Eye (tissue), 1 donor: ENCODE measurements around the gene DSN1.
"Not testable (repeated sequence)": the region's sequence is repeated elsewhere in the genome, so short reads cannot be mapped to it uniquely, and the experiment has no call there.

Experiments used
- DNase-seq: peaks from one replicate; pipeline ENCODE4 v3.0.0-alpha.2; 2015

DSN1 gene

GRCh38 chr20:36773597-36774390, at the start of gene DSN1:
DSN1 (minus strand) TSS chr20:36773763; CDS start chr20:36771458, 2,305 bp downstream.
- peak; percentile 99 for DNase-seq

- no peak for DNase-seq
Measured at GRCh38 chr20:36823121-36823520, 49.6 kb upstream of the DSN1 start.

- DNase-seq, result no peak
Measured at GRCh38 chr20:36821964-36822437, 48.4 kb upstream of the DSN1 start.

DNA sequence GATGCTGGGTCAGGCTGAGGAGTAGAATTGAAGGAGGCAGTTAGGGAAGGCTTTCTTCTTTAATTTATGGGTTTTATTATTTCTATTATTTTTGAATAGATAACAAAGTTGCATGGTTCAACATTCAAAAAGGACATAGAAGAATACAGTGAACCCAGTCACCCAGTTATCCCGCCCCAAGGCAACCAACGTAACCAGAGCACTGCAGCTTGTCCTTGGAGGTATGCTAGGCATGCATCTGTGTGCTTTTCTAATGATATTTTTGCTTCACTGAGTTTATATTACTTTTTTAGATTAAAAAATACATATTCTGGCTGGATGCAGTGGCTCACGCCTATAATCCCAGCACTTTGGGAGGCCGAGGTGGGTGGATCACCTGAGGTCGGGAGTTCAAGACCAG, 47.4 kb upstream of the DSN1 start:
- DNase-seq, result no peak

GRCh38 chr20:36820073-36820472, 46.5 kb upstream of the DSN1 start:
- DNase-seq, result no peak

- DNase-seq, result no peak
Measured at GRCh38 chr20:36819659-36820058, 46.1 kb upstream of the DSN1 start.

DNA sequence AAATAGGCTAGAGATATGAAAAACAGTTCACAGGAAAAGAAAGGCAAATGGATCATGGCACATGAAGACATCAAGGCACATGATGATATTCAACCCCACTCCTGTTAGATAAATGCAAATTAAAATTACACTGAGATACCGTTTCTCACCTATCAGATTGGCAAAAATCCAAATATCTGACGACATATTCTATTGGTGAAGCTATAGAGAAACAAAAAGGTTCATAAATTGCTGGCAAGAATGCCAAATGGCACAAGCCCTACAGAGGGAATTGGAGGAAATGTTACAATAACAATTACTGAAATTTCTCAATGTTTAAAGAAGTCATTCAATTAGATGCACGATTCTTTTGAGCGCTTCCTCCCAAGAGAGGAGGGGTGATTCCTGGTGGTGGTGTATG, 45.3 kb upstream of the DSN1 start:
- no peak for DNase-seq

DNA sequence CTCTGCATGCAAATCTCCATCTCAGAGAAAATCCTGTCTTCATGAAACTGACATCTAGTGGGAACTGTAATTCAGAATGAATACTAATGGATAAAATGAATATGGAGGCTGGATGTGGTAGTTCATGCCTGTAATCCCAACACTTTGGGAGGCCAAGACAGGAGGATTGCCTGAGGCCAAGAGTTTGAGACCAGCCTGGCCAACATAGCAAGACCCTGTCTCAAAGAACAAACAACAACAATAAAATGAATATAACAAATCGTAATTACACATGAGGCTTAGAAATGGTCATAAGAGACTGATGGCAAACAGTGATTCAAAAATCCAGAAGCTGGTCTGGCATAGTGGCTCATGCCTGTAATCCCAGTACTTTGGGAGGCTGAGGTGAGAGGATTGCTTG, 44.6 kb upstream of the DSN1 start:
- DNase-seq, result no peak

- no peak for DNase-seq
Measured at GRCh38 chr20:36817496-36817895, 43.9 kb upstream of the DSN1 start.

DNA sequence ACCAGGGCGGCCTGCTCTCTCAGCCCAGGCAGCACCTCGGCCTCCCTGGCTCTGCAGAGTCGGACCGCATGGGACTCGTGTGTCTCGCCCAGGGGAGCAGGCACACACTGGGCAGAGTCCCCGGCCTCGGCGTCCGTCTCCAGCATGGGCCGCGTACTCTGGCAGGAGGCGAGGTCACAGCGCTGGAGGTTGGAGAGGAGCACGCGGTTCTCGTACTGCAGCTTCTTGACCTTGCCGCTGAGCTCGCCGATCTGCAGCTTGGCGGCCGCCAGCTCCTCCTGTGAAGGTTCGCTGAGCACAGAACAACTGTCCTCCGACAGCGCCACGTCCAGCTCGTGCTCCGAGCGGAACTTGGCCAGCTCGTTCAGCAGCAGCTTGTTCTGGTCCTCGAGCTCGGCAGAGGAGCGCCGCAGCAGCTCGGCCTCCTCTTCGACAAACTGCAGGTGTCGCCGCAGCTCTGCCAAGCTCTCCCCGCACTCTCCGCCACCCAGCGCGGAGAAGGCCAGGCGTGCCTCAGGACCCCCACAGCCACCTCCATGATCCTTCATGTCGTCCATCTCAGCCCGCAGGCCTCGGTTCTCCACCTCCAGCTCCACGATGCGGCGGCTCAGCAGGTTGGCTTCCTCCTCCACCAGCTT, 42.0 kb upstream of the DSN1 start:
- DNase-seq, result no peak

DNA sequence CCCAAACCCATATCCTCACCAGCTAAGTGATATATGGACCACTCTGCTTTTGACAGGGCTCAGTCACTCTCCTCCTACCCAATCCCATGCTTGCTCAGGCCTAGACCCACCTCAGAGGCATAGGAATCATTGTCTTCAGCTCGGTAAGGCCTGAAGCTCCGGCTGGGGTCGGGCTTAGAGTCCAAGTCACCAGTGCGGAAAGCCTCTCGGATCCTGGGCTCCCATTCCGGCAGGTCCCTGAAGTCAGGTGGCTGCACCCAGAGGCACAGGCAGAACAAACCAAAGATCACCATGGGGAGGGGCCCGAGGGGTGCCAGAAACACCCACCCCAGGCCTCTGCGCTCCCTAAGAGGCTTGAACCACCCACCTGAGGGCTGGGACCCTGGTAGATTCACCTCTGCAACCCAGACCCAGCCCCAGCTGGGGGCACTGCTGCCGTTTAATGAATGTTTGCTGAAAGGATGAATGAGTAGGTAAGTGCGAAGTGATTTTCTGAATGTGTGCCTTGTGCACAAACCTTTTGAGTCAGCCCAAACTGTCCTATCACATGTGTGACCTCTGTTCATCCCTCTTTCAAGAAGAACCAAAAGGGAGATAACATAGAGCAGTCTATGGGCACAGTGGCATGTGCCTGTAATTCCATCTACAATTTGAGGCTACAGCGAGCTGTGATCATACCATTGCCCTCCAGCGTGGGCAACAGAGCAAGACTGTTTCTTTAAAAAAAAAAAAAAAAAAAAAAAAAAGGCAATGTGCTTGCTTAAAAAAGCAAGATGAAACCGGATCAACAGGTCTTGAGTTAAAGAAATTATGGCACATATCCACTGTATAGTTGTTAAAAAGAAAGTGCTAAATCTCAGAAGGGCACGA, 39.3 kb upstream of the DSN1 start:
- no peak for DNase-seq

DNA sequence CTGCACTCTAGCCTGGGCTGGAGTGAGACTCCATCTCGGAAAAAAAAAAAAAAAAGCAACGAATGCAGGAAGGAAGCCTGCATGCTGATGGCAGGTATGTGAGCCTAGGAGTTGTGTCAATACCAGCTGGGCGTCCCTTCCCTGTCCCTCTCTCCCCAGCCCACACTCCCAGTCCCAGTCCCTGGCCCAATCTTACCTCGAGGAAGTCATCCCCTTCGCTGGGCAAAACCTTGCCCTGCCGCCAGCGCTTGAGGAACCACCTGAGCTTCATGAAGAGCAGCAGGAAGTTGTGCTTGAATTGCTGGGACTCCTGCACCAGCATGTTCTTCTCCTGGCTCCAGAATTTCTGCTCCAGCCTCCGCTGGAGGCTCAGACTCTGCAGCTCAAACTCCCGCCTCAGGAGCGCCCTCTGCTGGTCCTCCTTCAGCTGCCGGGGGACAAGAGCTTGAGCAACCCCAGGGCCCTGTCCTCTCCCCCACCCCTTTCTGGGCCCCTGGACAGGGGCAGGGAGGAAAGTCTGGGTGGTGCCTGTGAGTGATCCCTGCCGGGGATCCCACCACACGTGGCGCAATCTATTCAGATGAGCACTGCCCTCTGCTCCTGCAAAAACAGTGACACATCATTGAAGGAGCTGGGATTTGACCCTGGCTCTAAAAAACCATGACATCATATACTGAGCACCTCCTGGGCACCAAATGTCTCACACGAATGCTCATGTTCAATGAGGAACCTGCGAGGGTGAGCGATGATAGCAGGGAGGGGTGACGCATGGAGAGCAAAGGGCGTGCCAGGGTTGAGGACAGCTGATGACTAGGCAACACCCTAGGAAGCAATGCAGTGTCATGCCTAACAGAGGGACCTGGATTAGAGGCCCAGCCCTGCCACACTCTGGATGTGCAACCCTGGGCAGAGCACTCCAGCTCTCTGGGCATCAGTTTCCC, 35.0 kb upstream of the DSN1 start:
- peak; percentile 61 for DNase-seq

- DNase-seq, result no peak
Measured at GRCh38 chr20:36806049-36806448, 32.5 kb upstream of the DSN1 start.

- DNase-seq, result no peak
Measured at GRCh38 chr20:36805396-36805795, 31.8 kb upstream of the DSN1 start.

DNA sequence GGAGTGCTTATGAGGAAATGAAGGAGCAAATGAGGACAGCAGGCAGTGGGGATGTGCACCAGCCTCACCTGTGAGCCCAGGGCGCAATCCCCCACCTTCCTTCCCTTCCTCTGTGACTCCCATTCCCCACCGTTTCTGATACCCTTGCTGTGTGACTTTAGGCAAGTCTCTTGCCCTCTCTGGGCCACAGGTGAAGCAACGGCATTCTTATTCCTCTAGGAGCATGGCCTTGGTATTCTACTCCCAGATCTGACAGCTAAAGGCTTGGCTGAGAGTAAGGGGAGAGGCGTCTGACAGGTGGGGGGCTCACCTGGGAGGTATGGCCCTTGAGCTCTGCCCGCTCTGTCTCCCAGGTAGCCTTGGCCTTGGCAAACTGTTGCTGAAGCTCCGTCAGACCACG, 30.9 kb upstream of the DSN1 start:
- no peak for DNase-seq

GRCh38 chr20:36802326-36803222, 29.0 kb upstream of the DSN1 start:
- no peak for DNase-seq

DNA sequence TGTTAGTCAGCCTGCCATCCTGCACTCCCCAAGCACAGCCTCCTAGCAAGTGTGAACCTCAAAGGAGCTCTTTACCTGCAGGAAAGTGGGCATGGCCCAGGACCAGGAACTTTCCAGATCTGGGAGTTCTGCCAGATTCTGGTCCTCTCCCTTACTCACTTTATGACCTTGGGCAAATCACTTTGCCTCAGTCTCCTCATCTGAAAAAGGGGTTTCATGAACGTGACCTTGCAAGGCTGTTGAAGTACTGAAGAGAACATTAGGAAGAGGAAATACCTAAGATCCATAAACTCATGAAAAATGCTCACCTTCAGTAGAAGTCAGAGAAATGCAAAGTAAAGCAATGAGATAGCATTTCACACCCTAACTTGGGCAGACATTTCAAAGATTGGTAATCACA, 26.8 kb upstream of the DSN1 start:
- no peak for DNase-seq

DNA sequence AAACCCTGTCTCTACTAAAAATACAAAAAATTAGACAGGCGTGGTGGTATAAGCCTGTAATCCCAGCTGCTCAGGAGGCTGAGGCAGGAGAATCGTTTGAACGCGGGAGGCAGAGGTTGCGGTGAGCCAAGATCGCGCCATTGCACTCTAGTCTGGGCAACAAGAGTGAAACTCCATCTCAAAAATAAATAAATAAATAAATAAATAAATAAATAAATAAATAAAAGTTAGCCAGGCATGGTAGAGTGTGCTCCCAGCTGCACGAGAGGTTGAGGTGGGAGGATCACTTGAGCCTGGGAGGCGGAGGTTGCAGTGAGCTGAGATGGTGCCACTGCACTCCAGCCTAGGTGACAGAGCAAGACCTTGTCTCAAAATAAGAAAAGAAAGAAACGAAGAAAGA, 25.8 kb upstream of the DSN1 start:
- DNase-seq, result not testable (repeated sequence)

GRCh38 chr20:36796875-36797274, 23.3 kb upstream of the DSN1 start:
- no peak for DNase-seq

DNA sequence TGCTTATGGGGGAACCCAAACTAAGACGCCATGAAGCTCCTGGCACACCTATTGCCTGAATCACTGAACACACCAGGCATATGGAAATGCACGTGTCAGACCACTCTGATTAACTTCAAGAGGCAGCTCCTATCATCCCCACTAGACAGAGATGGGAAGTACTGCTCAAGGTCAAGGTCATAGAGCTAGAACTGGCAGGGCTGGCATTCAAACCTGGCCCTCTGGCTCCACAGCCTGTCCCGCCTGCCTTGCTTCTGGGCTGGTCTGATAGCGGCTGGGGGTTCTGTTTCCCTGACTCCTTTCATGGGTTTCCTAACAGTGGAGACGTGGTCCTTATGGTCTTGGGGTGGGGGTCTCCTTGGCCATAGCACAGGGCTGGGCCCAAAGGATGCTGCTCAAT, 22.6 kb upstream of the DSN1 start:
- DNase-seq, result no peak

DNA sequence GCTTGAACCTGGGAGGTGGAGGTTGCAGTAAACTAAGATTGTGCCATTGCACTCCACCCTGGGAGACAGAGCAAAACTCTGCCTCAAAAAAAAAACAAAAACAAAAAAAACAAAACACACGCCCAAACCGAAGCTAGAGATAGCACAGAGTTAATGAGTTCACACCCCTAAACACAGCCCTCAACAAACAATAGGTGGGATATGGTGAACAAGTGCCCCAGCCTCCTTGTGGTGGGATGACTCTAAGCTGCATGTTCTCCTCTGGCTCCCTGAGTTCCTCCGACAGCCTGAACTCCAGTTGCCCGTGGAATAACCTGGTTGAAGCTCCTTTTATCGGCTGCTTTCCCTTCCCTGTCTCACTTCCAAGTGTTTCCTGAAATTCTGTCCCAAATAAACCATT, 22.1 kb upstream of the DSN1 start:
- DNase-seq, result no peak
